Measurements from ENCODE around the gene FAM50A.

GRCh38 chrX:154473683-154474082 is 29.7 kb downstream of the FAM50A start:
- TF ChIP-seq CTCF (conservative IDR thresholded peaks at IDR 0.05), result no peak
- TF ChIP-seq EZH2 (IDR thresholded peaks at IDR 0.05; ENCODE audit: low read depth), result no peak
